Measurements from ENCODE around the gene SLC22A8.
"Not testable (repeated sequence)": the region's sequence is repeated elsewhere in the genome, so short reads cannot be mapped to it uniquely, and the experiment has no call there.

SLC22A8 gene

DNA sequence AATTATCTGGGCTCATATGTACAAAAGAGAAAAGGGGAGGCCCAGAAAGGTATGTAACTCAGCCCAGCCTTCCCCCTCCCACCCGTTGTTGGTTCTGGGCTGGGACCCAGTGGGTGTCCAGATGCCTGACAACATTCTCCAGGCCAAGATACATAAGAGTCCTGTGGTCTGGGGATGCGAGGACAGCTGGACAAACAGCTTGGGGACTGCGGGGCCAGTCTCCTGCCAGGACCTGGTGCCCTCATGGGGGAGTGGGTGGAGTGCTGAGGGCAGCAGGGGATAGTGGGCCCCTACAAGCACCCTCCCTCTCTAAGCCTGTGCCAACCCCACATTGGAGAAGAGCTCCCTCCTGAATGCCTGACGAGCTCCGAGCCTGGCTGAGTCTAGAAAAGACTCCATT is 27.4 kb downstream of the SLC22A8 start:
- DNase-seq (ENCODE audit: low read depth in 3 of 3, low spot score in 1 of 3), result no peak

GRCh38 chr11:62985041-62985750 is 30.4 kb downstream of the SLC22A8 start:
- DNase-seq (ENCODE audit: low read depth in 3 of 3, low spot score in 1 of 3), result no peak

DNA sequence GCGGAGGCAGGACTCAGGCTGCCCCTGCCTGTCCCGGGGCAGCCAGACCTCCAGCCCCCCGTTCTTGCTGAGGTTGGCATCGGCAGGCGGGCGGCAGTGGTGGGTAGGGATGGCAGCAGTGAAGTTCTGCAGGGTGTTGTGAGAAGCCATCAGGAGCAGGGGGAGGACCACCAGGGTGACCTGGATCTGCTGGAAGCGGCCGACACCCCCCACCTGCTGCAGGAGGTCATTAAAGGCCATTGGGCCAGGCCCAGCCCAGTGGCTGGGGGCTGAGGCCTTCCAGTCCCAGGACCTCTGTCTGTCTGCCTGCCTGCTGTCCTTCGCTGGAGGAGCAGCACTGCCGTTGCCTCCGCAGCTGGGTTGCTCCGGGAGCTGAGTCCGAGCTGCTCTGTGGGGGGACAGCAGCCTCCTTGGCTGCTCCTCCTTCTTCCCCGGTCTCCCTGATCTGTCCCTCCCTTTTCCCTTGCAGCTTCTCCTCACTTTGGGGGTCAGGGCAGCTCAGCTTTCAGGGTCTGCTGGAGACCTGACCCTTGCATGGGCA is 31.1 kb downstream of the SLC22A8 start, which contains the start of gene SLC22A6:
Gene SLC22A6 (minus strand): TSS at position 517 of the 541 bp plus-strand sequence. CDS start 277 bp downstream, at position 240.
- DNase-seq (ENCODE audit: low read depth in 3 of 3, low spot score in 1 of 3), result no peak

DNA sequence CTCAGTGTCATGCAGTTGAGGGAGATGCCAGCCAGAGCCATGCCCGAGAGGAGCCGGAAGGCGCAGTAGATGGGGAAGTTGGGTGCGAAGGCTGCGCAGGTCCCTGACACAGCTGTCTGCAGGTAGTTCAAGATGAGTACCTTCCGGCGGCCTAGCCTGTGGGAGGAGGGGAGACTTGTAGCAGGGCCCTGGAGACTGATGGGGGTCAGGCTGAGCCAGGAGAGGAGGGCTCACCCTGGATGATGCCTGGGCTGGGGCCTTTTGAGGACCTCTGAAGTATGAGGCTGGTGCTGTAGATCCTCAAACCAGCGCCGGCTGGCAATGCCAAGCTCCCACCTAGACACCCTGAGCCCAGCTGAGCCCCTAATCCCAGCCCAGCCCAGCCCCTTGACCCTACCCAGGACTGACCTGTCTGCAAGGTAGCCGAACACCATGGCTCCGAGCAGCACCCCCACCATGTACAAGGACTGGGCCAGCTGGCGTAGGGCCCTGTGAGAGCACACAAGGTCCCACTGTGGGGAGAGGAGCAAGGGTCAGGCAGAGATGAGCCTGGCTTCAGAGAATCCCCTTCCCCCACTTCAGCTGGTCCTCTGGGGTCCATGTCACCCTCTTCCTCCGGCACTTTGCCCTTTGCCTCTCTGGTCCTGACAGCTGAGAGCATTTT is 32.0 kb downstream of the SLC22A8 start:
- DNase-seq (ENCODE audit: low read depth in 3 of 3, low spot score in 1 of 3), result no peak

- no peak for DNase-seq (ENCODE audit: low read depth in 3 of 3, low spot score in 1 of 3)
Measured at GRCh38 chr11:62981743-62982142, 33.9 kb downstream of the SLC22A8 start.

DNA sequence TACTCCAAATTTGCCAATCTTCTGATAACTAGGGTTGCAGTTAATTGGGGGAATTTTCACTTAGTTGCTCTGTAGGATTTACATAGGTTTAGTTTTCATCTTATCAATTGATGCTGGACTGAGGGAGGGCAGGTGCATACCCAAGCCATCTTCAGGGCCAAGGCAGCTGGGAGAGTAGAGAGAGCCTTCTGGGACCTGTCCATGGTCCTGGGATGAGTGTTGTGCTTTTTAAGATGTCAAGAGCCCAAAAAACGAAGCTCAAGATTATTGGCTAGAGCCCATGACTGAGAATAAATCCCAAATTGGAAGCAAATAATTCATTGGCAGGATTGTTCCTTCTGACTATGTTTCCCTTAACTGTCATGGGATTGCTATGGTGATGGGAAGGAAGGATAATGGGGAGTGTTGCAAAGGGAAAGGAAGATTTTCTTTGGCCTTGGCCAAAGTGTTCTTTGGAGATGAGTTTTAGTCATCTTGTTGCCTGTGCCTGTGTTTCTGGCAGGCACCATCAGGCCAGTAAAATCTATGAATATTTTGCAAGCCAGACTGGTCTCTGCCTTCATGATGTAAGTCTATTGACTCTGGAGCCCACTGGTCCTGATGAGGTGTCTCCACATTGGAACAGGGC is 35.4 kb downstream of the SLC22A8 start:
- no peak for DNase-seq (ENCODE audit: low read depth in 3 of 3, low spot score in 1 of 3)

DNA sequence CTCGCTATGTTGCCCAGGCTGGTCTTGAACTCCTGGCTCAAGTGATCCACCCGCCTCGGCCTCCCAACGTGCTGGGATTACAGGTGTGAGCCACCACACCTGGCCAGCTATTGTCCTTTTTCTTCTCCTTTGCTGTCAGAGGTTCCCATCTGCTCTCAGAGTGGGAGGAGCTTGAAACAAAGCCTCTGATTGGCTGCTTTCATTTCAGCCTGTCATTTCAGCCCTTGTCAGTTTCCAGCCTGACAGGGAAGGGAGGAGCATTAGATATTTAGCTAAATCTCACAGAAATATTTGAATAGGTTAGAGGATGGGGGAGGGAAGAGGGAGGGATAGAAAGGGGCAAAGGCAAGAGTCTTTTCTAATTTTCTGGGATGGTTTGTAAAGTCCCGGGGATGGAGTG is 39.5 kb downstream of the SLC22A8 start:
- DNase-seq (ENCODE audit: low read depth in 3 of 3, low spot score in 1 of 3), result no peak

DNA sequence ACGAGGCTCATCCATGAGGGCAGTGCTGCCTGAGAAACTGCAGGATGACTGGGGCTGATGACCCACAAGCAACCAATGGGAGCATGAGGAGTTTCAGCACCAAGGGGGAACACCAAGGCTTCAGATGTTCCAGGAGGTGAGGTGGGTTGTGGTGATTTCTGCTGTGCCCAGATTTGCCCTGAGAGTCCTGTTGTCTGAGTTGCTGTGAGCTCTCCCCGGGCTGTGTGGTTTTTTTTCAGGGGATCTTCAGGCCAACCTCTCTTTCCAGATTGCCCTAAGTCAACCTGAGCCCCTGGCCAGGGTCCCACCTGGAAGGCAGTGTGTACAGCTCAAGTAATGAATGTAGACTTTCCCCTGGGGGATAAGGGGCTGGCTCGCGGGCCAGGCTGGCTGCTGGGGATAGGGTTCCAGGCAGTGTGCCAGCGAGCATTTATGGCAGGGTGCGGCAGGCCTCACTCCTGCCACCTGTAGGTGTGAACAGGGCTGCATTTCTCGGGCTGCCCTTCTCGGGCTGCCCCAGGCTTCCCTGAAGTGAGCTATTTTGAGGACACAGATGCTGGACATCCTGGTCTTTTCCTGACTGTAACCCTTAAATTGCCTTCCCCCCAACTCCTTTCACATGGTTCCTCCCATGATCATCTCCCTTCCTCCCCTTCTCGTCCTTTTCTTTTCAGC is 40.7 kb downstream of the SLC22A8 start:
- no peak for DNase-seq (ENCODE audit: low read depth in 3 of 3, low spot score in 1 of 3)

DNA sequence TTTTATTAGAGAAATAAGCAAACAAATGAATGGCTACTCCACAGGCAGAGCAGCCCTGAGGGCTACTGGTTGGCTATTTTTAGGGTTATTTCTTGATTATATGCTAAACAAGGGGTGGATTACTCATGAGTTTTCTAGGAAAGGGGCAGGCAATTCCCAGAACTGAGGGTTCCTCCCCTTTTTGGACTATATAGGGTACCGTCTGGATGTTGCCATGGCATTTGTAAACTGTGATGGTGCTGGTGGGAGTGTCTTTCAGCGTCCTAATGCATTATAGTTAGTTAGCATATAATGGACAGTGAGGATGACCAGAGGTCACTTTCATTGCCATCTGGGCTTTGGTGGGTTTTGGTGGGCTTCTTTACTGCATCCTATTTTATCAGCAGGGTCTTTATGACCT is 50.1 kb downstream of the SLC22A8 start:
- no peak for DNase-seq (ENCODE audit: low read depth in 3 of 3, low spot score in 1 of 3)

- no peak for DNase-seq (ENCODE audit: low read depth in 3 of 3, low spot score in 1 of 3)
Measured at GRCh38 chr11:62962391-62962790, 53.2 kb downstream of the SLC22A8 start.

DNA sequence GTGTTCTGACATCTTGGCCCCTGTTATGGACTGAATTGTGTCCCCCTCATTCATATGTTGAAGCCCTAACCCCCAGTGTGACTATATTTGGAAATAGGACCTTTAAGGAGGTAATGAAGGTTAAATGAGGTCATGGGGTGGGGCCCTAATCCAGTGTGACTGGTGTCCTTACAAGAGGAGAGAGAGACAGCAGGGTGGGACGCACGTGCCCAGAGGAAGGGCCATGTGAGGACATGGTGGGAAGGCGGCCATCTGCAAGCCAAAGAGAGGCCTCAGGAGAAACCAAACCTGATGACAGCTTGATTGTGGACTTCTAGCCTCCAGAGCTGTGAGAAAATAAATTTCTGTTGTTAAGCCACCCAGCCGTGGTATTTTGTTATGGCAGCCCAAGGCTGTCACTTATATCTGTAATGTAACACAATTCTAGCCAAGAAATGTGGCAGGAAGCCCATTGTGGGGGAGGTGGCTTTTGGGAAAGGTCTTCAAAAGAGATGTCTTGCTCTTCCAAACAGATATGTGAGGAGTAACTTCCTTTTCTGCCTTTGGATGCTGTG is 54.5 kb downstream of the SLC22A8 start:
- DNase-seq (ENCODE audit: low read depth in 3 of 3, low spot score in 1 of 3), result no peak

DNA sequence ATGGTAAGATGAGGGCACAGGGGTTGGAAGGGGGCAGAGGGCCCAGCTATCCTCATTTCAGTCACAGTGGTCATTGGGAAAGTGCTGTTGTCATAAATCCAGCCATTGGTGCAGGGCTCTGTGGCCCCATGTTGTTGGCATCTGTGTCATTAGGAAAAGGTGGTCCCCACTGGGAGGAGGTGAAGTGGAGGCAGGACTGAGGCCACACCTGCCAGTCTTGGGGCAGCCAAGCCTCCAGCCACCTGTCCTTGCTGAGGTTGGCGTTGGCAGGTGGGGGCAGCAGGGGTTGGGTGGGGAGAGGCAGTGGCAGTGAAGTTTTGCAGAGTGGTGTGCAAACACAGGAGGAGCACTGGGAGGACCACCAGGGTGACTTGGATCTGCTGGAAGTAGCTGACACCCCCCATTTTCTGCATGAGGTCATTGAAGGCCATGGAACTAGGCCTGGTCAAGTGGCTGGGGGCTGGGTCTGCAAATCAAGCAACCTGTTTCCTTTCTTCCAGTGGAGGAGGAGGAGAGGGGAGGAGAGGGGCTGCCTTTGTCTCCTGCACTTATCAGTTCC is 56.1 kb downstream of the SLC22A8 start:
- DNase-seq (ENCODE audit: low read depth in 3 of 3, low spot score in 1 of 3), result no peak

GRCh38 chr11:62958547-62959421 is 56.9 kb downstream of the SLC22A8 start:
- DNase-seq (ENCODE audit: low read depth in 3 of 3, low spot score in 1 of 3), result no peak

DNA sequence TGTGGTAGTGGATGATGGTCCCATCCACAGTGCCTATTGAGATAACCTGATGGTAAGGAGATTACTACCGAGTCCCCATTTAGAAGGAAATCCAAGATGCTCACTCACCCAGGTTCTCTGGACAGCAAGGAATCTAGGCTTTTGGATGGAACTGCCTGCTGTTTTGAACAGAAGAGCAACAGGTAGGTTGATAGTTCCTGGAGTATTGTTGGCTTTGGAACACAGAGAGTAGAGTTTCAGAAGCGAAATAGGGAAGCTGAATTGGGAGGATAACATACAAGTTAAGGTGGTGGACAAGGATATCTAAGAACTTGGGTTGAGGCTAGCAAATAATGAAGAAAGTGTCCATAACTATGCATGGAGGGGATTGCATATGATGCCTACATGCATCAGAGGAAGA is 58.5 kb downstream of the SLC22A8 start:
- DNase-seq (ENCODE audit: low read depth in 3 of 3, low spot score in 1 of 3), result no peak

GRCh38 chr11:62954478-62954877 is 61.2 kb downstream of the SLC22A8 start:
- DNase-seq (ENCODE audit: low read depth in 3 of 3, low spot score in 1 of 3), result no peak

- no peak for DNase-seq (ENCODE audit: low read depth in 3 of 3, low spot score in 1 of 3)
Measured at GRCh38 chr11:62953811-62954210, 61.8 kb downstream of the SLC22A8 start.

GRCh38 chr11:62948765-62949320 is 66.8 kb downstream of the SLC22A8 start:
- DNase-seq (ENCODE audit: low read depth in 3 of 3, low spot score in 1 of 3), result no peak

GRCh38 chr11:62945538-62945937 is 70.1 kb downstream of the SLC22A8 start:
- not testable (repeated sequence) for DNase-seq (ENCODE audit: low read depth in 3 of 3, low spot score in 1 of 3)
